ENCODE results near the gene EDRF1. TPM values are rescaled to one million over a fixed set of nuclear protein-coding genes. Genes with fewer than 3 reads are reported as not detected.

Gene EDRF1
- total and polyA plus RNA-seq, 2 donors from 2014 or later, result 11.4 to 25.3 TPM

DNA sequence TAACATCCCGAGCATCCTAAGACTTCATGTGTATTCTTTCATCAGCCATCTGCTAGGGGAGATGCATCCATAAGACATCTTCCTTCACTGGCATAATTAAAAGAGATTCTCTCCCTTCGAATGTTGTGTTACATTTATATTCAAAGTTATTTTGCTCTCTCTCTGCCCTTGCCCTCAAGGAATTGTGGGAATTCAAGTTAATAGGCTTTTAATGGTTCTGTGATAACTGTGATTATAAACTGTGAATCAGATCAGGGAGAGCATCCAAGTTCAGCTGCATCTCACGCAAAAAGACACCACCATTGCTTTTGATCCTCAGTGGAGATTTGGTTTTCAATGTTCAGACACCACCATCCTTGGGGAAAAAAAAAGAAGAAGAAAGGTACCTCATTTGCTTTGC, 27.3 kb upstream of the EDRF1 start:
- no peaks in the 10 kb centered on the region for H3K27me3 ChIP-seq (ENCODE audit: control insufficient read depth, insufficient read depth, low read length)
- DNase-seq (no peak), FAIRE-seq (no peak)
- no peaks in the 10 kb centered on the region for H3K36me3 ChIP-seq (ENCODE audit: control insufficient read depth in 2 of 3, insufficient read depth in 3 of 3, low read length in 3 of 3)
- no peak overlapping the region for H3K4me3 ChIP-seq (ENCODE audit: low read length in 3 of 3)
- no peak overlapping the region for H3K9ac ChIP-seq (ENCODE audit: low read length in 3 of 3)
- intact Hi-C loops (cut with DNase I), result no loop called here
- no peak overlapping the region for H3K27ac ChIP-seq (ENCODE audit: low read depth in 2 of 2, low read length in 2 of 2)
- no peaks in the 10 kb centered on the region for H3K9me3 ChIP-seq (ENCODE audit: control insufficient read depth in 2 of 3, insufficient read depth in 1 of 3, low read length in 3 of 3)
- TF ChIP-seq CTCF (IDR thresholded peaks at IDR 0.05; ENCODE audit: borderline replicate concordance, extremely low read depth, insufficient read depth), result no peak
- peaks cover 2 to 10% (median 6%) of the 10 kb centered on the region in 3 donors for H3K4me1 ChIP-seq (ENCODE audit: control insufficient read depth in 2 of 3, insufficient read depth in 2 of 3, low read depth in 1 of 3, low read length in 3 of 3)

GRCh38 chr10:125692601-125693523, 26.6 kb upstream of the EDRF1 start:
- Histone ChIP-seq H3K4me1 (ENCODE audit: control insufficient read depth in 2 of 3, insufficient read depth in 2 of 3, low read depth in 1 of 3, low read length in 3 of 3) (peaks cover 2 to 10% (median 6%) of the 10 kb centered on the region in 3 donors), H3K27me3 (ENCODE audit: control insufficient read depth, insufficient read depth, low read length) (no peaks in the 10 kb centered on the region), H3K27ac (ENCODE audit: low read depth in 2 of 2, low read length in 2 of 2) (no peak overlapping the region), H3K9me3 (ENCODE audit: control insufficient read depth in 2 of 3, insufficient read depth in 1 of 3, low read length in 3 of 3) (no peaks in the 10 kb centered on the region), H3K36me3 (ENCODE audit: control insufficient read depth in 2 of 3, insufficient read depth in 3 of 3, low read length in 3 of 3) (no peaks in the 10 kb centered on the region), H3K9ac (ENCODE audit: low read length in 3 of 3) (no peak overlapping the region), H3K4me3 (ENCODE audit: low read length in 3 of 3) (no peak overlapping the region)
- intact Hi-C loops (cut with DNase I), result no loop called here
- TF ChIP-seq CTCF (IDR thresholded peaks at IDR 0.05; ENCODE audit: borderline replicate concordance, extremely low read depth, insufficient read depth), result no peak
- DNase-seq (no peak), FAIRE-seq (no peak)

DNA sequence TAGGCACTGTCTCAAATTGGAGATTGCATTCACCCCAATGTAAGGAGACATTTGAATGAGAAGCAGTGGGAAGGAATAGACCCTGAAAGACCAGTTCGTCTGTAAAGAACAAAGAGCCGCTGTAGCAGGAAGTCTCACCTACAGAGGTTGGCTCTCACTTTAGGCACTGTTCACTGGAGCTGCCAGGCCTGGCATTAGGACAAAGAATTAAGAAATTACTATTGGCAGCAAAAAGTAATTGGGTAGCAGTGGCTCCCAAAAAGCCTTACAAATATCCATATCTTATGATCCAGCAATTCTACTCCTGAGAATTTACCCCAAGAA, 26.0 kb upstream of the EDRF1 start:
- no peak for TF ChIP-seq CTCF (IDR thresholded peaks at IDR 0.05; ENCODE audit: borderline replicate concordance, extremely low read depth, insufficient read depth)
- DNase-seq (no peak), FAIRE-seq (no peak)
- peaks cover 2 to 10% (median 6%) of the 10 kb centered on the region in 3 donors for H3K4me1 ChIP-seq (ENCODE audit: control insufficient read depth in 2 of 3, insufficient read depth in 2 of 3, low read depth in 1 of 3, low read length in 3 of 3)
- intact Hi-C loops (cut with DNase I), result no loop called here
- H3K27ac ChIP-seq (ENCODE audit: low read depth in 2 of 2, low read length in 2 of 2), result no peak overlapping the region
- H3K9me3 ChIP-seq (ENCODE audit: control insufficient read depth in 2 of 3, insufficient read depth in 1 of 3, low read length in 3 of 3), result no peaks in the 10 kb centered on the region
- no peak overlapping the region for H3K9ac ChIP-seq (ENCODE audit: low read length in 3 of 3)
- H3K36me3 ChIP-seq (ENCODE audit: control insufficient read depth in 2 of 3, insufficient read depth in 3 of 3, low read length in 3 of 3), result no peaks in the 10 kb centered on the region
- no peak overlapping the region for H3K4me3 ChIP-seq (ENCODE audit: low read length in 3 of 3)
- no peaks in the 10 kb centered on the region for H3K27me3 ChIP-seq (ENCODE audit: control insufficient read depth, insufficient read depth, low read length)
